Ramos (cell line): Measurements from ENCODE around the gene ULK1.

ENCODE experiments used
- in situ Hi-C: fragments of 300-500 bp; cut with MboI; formaldehyde crosslinking; loops from one replicate; pipeline ENCODE4 v1.14.3; 2022; ENCODE audit warnings: low sequenced_read_pairs; ENCODE audit not compliant: unreplicated experiment

Gene ULK1

DNA sequence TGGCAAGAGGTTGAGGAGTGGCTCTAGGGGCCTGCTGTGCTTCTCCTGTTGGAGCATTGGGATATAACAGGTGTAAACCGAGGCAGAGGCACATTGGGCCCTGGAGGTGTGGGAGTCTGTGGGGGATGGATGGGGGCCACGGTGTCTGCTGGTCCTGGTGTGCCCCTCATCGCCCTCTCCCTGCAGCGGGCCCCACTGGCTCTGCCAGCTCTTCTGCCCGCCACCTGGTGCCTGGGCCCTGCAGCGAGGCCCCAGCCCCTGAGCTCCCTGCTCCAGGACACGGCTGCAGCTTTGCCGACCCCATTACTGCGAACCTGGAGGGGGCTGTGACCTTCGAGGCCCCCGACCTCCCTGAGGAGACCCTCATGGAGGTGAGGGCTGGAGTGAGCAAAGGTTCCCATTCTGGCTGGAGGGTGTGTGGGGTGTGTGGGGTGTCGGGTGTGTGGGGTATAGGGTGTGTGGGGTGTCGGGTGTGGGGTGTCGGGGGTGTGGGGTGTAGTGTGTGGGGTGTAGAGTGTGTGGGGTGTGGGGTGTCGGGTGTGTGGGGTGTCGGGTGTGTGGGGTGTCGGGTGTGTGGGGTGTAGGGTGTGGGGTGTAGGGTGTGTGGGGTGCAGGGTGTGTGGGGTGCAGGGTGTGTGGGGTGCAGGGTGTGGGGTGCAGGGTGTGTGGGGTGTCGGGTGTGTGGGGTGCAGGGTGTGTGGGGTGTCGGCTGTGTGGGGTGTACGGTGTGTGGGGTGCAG lies 24.1 kb downstream of the ULK1 start:
- in situ Hi-C loops: no loop called here

DNA sequence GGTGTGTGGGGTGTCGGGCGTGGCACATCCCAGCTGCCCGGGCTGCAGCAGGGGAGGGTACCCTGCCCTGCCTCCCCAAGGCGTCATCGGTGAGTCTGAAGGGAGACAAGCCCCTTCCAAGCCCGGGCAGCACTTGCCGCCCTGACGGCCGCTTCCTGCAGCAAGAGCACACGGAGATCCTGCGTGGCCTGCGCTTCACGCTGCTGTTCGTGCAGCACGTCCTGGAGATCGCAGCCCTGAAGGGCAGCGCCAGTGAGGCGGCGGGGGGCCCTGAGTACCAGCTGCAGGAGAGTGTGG lies 24.6 kb downstream of the ULK1 start:
- in situ Hi-C loops: no loop called here

DNA sequence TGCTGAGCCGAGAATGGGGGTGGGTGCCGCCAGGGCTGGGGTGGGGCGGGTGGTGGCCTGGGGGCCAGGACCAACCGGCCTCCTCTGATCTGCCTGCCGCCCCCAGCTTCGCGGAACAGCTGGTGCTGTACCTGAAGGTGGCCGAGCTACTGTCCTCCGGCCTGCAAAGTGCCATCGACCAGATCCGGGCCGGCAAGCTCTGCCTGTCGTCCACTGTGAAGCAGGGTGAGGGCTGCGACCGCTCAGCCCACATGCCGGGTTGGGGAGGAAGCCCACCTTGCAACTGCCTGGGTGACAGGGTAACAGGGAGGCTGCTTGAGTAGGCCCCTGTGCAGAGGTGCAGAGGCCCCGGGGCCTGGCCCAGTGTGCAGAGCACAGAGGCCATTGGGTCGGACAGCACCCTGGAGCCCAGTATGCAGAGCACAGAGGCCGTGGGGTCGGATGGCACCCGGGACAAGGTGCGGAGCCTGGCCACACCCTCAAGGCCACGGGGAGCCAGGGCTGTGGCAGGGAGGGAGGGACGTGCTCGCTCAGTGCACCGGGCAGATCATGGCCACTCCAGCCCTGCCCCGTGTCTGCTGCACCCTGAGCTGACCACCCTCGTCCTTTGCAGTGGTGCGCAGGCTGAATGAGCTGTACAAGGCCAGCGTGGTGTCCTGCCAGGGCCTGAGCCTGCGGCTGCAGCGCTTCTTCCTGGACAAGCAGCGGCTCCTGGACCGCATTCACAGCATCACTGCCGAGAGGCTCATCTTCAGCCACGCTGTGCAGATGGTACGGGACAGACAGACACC lies 25.1 kb downstream of the ULK1 start:
- in situ Hi-C loops: no loop called here

DNA sequence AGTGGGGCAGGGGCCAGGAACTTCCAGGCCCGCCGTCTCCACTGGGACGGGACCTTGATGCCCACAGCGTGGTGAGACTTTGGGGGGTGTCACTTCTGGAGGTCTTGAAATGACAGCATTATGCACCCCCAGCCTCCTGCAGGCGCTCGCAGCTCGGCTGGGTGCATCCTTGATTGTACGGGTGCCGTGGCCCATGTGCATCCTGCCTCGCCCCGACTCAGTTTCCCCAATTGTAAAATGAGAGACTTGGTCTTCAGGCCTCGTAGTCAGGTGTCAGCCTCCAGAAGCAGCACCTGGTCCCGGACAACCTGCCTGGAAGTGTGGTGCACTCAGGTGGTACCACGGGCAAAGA lies 25.7 kb downstream of the ULK1 start:
- in situ Hi-C loops: no loop called here

DNA sequence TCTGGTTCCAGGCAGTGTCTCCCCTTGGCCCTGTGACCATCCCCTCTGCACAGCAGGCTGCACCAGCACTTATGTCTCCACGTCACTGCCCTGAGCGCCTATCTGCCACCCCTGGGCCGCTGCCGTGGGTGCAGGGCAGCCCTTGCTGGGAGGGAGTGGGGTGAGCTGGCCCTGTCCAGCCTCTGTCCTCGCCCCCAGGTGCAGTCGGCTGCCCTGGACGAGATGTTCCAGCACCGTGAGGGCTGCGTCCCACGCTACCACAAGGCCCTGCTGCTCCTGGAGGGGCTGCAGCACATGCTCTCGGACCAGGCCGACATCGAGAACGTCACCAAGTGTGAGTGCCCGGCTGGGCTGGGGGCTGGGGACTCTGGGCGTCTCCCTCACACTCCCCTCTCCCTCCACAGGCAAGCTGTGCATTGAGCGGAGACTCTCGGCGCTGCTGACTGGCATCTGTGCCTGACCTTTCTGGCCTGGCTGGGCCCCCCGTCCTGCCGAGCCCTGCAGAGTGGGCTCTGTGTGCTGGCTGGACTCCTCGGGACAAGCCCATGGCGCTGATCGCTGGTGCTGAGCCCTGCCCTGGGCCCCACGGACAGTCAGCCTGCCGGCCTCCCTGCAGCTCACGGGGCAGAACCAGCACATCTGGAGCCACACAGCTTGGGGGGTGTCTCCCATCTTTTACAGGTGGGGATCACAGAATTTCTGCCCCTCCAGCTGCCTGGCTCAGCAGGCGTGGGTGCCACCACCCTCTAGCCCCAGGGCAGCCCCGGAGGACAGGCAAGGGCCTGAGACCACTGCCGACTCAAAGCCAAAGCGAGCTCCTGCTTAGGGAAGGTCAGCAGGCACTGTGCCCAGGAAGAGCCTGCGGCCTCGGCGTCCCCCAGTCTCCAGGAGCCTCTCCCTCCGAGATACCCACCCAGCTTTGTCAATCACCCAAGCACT lies 26.7 kb downstream of the ULK1 start:
- in situ Hi-C loops: no loop called here

DNA sequence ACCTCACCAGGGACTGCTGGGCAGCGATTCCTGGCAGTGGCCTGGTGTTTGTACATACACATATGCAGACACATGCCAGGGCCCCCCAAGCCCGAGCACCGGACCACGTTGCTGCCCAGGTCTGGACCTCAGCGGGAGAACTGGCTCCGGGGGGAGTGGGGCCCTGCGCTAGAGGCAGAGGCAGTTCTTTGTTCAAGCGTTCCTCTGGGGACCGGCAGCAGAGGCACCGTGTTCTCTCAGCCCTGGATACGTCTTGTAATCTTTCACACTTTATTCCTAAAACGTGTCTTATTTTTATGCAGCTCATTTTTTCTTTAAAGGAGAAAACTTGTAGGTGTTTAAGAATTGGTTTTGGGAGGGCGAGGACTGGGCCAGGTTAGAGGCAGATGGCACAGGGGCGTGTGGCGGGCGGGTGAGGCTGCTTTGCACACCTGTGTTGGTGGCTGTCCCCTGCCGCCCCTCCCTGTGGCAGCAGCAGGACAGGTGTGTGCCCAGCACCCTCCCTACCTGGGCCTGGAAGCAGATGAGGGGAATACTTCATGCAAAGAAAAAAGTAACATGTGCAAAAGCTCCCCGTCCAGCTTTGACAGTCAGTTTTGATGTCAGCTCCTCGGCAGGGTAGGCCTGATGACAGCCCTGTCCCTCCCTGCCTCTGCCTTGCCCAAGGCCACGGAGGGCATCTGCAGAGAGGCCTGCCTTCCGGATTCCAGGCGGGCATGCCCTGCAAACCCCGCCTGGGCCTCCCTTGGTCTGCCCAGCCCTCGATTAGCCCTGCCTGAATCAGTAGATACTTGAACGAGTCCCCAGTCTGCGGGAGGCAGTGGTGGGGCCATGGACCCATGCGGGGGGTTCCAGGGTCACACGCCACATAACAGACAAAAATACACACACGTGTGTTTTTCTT lies 27.7 kb downstream of the ULK1 start:
- in situ Hi-C loops: no loop called here

DNA sequence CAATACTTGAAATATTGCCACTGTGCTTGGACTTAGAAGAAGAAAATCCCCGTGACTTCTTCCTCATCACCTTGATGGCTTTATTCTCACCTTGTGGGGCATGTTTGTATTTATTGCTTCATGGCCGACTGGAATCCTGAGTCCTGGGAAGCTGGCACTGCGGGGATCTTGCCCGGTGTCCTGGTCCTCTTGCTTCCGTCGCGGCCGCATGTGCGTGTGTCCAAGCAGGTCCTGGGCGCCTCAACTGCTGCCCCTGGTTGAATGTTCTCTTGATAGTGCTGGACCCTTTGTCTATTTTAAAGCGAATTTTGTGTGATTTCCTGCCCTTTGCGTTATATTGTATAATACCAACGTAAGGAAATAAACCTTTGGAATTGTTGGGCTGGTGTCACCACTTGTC lies 28.4 kb downstream of the ULK1 start:
- in situ Hi-C loops: no loop called here

DNA sequence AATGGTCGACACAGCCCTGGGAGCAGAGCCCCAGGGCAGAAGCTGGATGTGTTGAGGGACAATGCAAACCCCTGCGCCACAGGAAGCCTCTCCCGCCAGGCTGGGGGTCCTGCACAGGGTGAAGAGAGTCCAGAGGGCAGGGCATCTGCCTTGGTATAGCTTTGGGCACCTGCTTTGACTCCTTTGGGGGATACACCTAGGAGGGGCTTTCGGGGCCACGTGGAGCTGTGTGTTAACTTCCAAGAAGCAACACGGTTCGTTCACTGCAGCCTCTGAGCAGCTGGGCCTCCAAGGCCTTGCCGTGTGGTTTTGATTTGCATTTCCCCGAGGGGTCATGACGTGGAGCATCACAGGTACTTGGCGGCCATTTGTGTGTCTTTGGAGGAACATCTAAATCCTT lies 28.8 kb downstream of the ULK1 start:
- in situ Hi-C loops: no loop called here

DNA sequence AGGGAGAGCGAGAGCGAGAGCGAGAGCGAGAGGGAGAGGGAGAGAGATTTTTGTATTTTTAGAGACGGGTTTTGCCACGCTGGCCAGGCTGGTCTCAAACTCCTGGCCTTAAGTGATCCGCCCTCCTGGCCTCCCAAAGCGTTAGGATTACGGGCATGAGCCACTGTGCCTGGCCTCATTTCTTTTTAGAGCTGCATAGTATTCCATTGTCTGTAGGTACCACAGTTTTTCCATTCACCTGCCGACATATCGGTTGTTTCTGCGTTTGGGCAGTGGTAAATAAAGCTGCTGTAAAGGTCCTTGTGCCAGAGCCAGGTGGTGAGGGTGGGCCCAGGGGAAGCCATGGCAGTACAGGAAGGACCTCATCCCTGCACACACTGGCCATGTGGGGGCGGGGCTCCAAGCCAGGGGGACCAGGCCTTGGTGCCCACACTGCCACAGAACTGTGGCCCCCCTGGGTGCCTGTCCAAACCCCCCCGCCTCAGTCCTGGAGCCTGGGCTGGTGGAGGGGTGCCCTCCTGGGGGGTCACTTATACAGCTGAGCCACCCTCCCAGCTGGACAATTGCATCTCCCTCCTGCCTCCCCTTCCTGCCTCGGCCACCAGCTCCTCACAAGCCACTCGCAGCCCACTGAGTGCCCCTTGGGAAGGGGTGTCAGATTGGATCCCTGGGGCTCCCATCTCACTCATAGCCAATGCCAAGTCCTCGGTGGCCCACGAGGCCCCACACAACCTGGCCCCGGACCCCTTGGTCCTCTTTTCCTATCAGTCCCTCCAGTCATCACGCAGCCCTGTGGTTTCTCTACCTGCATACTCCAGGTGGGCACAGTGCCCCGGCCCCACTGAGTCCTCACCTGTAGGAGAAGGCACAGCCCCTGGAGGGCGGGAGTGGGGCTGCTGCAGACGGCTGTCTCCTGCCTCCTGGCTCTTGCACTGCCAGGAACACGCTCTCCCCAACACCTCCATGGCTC lies 33.0 kb downstream of the ULK1 start:
- in situ Hi-C loops: no loop called here

DNA sequence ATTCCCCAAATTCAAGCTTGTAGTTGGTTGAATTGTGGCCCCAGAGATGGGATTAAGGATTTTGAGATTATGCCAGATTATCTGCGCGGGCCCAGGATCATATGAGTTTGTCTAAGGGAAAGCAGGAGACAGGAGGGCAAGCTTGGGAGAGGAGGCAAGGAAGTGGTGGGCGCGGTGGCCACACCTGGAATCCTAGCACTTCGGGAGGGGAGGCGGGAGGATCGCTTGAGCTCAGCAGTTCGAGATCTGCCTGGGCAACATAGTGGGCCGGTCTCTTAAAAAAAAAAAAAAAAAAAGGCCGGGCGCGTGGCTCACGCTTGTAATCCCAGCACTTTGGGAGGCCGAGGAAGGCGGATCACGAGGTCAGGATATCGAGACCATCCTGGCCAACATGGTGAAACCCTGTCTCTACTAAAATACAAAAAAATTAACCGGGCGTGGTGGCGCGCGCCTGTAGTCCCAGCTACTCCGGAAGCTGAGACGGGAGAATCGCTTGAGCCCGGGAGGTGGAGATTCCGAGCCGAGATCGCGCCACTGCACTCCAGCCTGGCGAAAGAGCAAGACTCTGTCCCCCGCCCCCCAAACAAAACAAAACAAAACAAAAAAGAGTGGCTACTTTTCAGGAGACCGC lies 33.8 kb downstream of the ULK1 start:
- in situ Hi-C loops: no loop called here

DNA sequence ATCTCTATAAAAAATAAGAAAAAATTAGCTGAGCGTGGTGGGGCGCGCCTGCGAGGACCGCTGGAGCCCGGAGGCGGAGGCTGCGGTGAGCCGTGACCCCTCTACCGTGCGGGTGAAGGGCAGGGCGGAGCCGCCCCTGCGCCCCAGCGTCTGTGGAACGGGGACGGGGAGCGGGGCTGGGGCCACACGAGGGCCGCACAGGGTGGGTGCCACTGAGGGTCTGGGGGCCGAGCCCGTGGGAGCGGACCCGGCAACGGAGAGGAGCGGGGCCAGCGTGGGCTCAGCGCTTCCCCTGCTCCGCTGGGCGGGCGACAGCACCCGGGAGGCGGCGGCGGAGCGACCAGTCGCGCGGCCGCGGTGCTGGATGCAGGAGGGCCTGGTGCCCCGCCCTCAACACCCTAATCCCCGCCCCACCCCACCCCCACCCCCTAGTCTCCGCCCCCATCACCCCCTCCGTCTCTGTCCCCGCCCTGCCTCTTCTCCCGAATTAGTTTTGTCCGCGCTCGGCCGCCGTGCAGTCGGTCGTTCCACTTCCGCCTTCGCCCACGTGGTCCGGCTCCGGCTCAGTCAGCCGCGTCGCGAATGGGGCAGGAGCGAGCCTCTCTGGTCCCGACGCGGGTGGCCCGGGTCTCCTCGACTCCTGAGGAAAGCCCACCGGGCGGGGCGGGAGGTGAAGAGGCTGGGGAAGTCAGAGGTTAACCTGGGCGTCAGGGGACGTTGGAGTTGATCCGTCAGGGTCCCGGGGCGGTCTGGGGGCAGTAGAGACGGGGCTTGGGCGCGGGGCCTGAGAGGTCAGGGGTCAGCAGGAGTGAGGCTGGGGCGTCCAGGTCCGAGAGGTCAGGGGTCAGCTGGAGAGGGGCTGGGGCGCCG lies 34.5 kb downstream of the ULK1 start, which contains the start of gene PUS1:
TSS of gene PUS1 (plus strand) at position 566 of the 870 bp plus-strand sequence. CDS start 447 bp downstream, outside the sequence.
- in situ Hi-C loops: no loop called here

DNA sequence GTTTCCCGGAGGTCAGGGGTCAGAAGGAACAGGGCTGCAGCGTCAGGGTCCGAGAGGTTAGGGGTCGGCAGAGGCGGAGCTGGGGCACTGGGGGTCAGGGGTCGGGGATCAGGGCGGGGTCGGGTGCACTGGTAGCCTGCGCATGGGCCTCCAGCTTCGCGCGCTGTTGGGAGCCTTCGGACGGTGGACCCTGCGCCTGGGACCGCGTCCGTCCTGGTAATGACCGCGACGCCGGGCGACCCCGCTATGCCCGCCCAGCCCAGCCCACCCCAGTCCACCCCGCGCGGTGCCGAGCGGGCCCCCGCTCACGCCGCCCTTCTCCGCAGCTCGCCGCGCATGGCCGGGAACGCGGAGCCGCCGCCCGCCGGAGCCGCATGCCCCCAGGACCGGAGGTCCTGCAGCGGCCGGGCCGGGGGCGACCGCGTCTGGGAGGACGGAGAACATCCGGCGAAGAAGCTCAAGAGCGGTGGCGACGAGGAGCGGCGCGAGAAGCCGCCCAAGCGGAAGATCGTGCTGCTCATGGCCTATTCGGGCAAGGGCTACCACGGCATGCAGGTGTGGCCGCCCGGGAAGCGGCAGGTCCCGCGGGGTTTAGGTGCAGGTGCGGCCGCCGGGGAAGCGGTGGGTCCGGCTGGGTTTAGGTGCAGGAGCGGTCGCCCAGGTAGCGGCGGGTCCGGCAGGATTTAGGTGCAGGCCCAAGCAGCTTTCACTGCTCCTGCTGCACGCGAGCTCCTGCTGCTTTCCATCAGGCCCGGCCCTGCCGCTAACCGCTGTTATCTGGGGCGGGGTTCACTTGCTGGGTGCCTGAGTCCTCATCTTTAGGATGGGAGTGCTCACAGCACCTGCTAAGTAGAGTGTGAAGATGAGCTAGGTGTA lies 35.4 kb downstream of the ULK1 start:
- in situ Hi-C loops: no loop called here

DNA sequence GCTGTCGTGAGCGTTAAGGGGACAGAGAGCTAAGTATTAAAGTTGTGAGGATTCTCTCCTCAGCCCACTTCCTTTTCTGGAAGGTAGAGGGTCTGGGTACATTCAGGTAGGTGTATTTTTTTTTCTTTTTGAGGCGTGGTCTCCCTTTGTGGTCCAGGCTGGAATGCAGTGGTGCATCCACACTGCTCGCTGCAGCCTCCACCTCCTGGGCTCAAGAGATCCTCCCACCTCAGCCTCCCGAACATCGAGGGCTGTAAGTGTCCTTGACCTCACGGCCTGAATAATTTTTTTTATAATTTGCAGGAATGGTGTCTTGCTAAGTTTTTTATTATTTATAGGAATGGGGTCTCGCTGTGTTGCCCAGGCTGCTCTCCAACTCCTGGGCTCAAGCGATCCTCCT lies 36.1 kb downstream of the ULK1 start:
- in situ Hi-C loops: no loop called here

DNA sequence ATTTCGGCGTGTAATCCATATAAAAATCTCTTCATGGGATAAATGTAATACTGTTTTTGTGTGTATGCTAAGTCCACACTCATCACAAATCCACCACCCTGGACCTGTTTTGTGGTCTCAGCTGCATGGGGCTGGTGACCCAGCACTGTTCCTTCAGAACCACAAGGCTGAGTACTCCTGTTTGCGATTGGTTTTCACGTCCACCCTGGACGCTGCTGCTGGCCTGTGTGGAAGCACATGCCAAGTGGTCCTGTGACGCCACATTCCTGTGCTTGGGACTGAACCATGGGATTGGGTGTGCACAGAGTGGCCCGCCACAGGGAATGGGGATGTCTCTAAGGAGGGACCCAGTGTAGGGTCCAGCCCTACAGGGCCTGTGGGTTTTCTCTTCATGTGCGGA lies 39.0 kb downstream of the ULK1 start:
- in situ Hi-C loops: no loop called here

DNA sequence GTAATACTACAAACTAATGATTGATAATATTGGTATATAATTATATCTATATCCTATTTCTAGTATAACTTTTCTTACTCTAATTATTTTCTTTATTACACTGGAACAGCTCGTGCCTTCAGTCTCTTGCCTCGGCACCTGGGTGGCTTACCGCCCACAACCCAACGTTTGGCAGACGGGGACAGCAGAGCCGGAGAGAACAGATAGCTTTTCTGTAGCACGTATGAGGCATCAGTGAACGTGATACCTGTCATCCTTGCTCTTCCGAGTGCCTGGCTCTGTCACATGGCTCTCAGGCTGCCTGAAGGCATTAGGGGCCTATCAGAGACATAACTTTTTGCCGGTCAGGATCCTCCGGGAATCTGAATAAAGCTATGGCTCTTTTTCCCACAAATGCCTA lies 40.1 kb downstream of the ULK1 start:
- in situ Hi-C loops: no loop called here

DNA sequence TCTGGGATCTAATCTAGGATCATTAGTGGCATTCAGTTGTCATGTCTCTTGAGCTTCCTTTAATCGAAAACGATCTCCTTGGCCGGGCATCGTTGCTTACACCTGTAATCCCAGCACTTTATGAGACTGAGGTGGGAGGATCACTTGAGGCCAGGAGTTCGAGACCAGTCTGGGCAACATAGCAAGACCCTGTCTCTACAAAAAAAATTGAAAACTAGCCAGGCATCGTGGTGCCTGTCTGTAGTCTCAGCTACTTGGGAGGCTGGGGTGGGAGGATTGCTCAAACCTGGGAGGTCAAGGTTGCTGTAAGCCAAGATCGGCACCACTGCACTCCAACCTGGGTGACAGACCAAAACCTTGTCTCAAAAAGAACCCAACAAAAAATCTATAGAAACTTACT lies 43.7 kb downstream of the ULK1 start:
- in situ Hi-C loops: no loop called here

DNA sequence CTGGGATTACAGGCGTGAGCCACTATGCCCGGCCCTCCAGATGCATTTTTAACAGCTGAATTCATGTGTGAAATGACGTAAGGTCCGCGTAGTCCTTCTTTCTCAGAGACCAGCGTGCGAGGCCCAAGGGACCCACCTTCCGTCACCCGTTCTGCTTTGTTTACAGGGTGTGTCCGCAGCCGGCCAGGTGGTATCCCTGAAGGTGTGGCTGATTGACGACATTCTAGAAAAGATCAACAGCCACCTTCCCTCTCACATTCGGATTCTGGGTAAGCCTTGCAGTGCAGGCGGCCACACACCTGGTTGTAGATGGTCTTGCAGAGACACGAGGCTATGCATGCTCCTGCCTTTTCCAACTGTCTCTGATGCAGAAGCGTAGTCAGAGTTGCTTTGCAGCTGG lies 44.6 kb downstream of the ULK1 start:
- in situ Hi-C loops: no loop called here
